H4 (cell line): ENCODE data around the gene SLC22A23. TPM values are rescaled to one million over a fixed set of nuclear protein-coding genes. Genes with fewer than 3 reads are reported as not detected.
A peak's percentile ranks its signal among the peaks of the same experiment; 100 is the strongest.

Experiments
- DNase-seq: peaks from one replicate; pipeline ENCODE4 v3.0.0-alpha.2; 2015; ENCODE audit warnings: low spot score
- total RNA-seq: library from RNA; depleted of rRNA; stranded (reverse); fragments of >200 nt; shearing (Covaris generic); gene quantifications from 2 replicates; pipeline ENCODE4 v1.2.3, GENCODE V29; 2014

Gene SLC22A23
- total RNA-seq, 1 experiment from 2014 or later: 1.9 TPM

DNA sequence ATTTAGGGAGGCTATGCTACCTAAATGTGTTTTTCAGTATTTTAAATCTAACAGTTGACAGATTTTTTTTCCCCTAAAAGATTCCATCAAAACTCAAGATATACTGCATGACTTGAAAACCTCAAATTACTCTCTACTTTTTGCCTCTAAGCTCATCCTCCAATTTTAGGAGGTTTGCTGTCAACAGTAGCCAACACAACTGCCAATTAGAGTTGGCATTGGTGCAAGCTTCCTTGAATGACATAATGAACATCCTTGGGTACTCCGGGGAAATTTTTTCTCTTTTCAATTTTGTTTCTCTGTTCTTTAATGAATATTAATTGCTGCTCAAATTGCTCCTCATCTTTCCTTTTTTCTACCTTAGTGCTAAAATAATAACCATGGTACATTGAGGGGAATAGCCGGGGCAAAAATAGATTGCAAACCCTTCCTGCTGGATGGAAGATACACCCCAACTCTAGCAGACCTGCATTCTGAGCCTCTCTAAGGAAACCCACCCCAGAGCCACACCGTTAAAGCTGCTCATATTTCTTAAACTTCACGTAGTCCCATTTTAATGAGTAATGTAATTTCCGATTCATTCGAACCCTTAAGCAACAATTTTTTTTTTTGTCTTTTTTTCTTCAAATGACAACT lies 34.3 kb downstream of the SLC22A23 start:
- DNase-seq: no peak

DNA sequence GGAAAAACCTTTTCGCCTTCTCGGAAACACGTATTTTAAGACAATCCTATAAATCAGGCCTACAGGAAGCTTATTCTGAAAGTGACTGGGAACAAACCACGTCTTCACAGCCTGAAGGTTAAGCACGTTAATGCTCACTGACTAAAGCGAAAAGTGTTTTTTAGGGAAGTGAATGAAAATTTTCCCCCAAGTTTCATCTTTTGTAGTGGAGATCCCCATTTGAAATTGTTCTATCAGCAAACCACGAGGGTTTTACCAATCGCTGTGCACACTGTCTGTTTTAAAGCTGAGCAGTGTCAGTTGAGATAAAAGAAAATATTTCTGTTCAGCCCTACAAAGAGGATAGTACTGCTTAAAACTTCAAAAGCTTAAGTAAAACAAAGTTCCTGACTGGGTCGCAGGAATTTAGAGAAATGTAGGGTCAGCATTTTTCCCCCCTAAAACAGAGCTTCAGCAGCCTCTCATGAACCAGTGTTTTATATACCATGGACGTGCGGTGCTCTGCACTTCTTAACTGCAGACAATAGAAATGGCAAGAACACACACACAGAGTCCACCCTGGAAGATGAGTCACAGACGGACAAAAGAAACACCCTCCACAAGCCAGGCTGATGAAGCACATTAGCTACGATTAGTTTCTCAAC lies 34.9 kb downstream of the SLC22A23 start:
- DNase-seq: no peak

GRCh38 chr6:3421143-3421542 lies 35.7 kb downstream of the SLC22A23 start:
- no peak for DNase-seq

DNA sequence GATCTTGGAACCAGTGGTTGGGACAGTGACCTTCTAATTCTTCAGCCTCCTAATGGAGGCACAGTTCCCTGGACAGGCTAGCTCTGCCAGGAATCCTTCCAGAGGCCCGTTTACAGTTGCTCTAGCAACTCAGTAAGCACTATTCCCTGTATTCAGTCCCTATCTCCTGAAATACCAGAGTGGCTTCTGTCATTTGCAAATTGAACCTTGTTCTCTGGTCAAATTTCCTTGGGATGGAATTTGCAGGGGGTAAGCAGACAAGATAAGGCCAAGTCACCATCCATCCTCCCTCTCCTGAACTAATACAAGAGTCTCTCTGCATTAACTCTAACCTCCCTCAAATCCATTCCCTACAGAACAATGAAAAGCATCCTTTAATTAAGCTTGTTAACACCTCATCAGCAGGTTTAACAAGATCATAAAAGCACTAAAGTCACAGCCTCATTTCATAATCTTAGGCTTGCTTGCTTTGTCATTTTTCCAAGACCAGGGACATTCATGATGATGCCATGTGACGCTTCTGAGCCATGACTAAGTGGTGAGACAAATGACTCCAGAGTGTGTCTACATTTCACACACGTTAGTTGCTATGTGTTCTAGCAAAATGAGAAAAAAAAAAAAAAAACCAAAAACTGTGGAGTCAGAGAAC lies 37.1 kb downstream of the SLC22A23 start:
- peak; percentile 47 for DNase-seq

DNA sequence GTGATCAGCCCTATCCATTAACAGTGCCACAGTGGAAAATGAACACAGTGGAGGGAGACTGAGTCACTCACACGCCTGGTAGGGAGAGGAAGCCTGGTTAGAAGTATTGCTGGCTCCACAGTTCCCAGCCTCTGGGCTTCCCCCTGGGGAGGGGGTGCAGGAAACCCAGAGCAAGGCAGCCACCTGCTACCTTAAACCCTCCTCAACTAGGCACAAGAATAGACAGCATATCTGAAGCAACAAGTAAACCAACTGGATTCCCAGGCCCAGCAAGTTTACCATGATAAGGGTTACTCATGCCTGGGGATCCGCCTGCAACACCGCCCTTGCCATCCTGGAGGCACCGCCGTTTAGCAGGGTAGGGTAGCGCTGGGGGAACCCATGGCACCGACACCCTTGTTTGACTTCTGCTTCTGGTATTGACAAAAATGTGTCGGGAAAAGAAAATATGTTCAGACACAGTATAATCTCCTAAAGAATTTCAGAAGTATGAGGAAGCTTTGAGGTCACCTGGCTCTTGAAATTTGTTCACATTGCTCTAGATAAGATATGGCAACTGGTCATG lies 38.3 kb downstream of the SLC22A23 start:
- no peak for DNase-seq

- DNase-seq: no peak
Observed at GRCh38 chr6:3417473-3417872, 39.4 kb downstream of the SLC22A23 start.

- no peak for DNase-seq
Observed at GRCh38 chr6:3415490-3415889, 41.4 kb downstream of the SLC22A23 start.

GRCh38 chr6:3415082-3415453 lies 41.8 kb downstream of the SLC22A23 start:
- DNase-seq: no peak

GRCh38 chr6:3414327-3415081 lies 42.3 kb downstream of the SLC22A23 start:
- peak; percentile 82 for DNase-seq

DNA sequence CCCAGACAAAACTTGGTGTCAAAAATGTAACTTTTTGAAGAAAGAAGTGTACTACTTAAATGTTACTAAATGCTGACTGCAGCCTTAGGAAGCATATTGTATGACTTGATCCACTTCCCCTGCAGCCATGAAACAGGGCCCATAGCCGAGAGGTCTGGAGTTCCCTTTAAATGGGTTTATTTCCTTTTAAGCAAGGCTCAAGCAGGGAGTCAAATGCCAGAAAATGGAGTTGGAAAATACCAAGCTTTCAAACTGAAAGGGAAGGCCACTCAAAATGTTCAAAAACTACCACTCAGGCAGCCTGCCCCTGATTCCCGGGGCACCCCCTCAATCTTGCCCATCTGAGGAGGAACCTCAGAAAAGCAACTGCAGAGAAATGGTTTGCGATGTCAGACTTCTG lies 43.3 kb downstream of the SLC22A23 start:
- DNase-seq: no peak

GRCh38 chr6:3412779-3413500 lies 43.9 kb downstream of the SLC22A23 start:
- DNase-seq: no peak

DNA sequence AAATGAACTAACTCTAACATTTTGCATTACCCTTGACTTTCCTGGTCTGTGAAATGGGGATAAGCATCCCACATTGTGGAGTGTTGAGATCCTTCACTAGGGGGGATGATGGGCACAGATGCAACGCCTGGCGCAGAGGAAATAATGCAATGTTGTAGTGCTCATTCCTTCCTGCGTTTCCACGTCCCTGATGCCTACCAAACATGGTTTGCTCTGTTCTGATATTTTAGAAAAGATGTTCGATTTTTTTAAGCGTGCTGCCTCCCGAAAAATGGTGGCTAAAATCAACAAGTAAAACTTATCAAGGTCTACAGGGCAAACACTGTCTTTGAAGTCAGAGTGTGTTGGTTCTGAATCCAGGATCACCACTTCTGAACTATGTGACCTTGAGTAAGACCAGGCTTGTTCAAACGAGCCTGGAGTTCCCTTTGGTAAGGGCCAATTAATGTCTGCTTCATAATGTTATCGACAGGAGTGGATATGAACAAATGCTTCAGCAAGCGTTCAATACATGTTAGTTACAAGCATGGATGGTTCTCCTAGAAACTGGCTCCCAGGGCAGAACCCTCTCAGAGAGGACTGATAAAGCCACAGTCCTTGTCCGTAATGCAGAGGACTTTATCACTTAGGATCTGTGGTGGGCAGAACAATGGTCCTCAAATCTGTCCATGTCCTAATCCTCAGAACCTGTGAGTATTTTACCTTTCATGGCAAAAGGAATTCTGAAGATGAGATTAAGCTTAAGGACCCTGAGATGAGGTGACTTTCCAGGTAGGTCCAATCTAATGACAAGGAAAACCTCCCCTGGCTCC lies 44.7 kb downstream of the SLC22A23 start:
- no peak for DNase-seq

DNA sequence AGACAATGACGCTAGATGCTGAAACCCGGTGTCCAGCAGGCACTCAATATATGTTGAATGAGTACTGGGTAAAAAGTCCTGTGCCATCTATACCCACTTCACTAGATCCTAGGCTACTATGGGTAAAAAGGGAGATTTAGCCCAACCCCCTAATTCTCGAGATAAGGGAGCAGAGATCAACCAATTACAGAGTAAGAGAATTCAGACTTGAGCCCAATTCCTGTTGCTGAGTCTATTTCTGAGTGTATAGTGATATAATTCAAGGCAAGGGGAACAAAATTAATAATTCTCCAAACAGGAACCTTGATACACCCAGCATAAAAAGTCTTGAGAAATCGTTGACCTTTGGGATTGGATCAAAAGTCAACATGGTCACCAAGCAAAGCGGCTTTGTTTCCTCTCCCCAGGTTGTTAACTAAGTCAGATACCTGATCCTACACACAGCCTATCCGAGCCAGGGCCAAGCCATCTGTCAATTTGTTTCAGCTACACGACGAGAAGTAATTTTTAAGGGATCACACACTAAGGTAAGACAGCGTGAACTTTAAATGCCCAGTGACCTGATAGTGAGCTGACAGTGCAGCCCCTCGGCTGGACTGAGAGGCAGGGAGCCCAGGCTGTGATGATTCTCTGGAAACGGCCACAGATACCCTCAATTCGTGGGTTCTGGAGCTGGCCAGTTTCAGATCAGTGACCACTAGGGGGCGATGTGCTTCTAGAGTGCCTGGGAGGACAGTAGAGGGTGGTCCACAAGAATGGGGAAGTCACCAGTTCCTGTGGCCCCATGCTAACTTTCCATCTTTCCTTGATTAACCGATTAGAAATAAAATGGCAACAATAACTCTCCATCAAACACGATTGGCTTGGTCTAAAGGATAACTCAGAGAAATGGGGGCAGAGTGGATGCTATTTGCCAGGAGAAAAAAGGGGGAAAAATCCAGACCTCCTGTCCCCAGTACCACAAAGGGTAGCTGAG lies 46.2 kb downstream of the SLC22A23 start:
- DNase-seq: peak; percentile 44

DNA sequence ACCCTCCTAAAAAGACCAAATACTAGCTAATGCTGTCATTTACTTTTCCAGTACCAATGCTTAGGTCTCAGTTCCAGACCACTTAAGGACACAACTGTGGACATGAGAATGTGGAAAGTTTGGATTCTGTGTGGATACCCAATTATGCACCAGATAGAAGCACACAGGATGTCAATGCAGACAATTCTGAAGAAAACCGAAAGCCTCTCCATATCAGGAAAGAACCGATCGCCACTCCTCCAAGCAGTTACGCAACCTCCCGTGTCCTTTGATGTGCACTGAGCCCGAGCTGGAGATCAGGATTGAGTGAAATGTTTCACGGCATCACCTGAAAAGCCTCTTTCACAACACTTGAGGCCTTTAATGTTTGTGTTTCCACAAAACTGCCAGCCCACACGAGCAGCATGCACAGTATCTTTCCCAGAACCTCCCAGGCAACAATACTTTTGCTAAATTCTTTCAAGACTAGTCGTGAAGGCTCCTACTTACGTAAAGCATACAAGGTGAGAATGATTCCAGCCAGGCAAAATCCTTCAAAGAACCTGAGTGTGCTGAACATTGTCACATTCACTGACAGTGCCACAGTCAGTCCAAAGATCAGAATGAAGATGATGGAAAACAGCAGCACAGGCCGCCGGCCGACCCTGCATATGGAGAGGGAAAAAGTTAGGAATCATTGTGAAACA lies 47.0 kb downstream of the SLC22A23 start:
- DNase-seq: no peak

DNA sequence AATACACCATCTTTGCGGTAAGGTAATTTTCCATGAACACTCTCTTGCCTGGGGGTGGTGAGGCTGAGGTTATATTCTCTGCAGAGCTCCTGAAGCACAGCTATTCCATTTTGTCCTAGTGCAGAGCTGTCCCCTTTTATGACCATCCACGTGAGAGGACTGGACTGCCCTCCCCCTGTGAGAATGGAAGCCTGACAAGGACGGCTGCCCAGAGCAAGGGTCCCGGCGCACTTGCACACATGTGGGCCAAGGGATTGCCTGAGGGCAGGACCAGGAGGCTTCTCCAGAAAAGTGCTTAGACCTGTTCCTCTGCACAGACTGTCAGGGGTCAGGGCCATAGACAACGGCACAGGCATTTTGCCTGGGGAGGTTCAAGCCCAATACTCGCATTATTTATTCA lies 48.2 kb downstream of the SLC22A23 start:
- no peak for DNase-seq

DNA sequence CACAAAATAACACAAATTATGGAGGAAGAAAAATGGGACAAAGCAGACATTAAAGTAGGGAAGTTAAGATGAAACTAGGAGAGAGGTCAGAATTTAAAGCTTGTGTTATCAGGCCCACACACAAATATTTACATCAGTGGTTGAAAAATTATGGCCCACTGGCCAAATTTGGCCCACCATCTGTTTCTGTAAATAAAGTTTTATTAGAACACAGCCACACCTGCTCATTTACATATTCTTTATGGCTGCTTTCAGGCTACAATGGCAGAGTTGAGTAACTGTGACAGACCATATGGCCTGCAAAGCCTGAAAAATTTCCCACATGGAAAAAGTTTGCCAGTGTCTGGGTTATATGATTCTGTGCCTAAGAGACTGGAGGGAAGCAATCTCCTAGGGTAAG lies 49.0 kb downstream of the SLC22A23 start:
- no peak for DNase-seq

DNA sequence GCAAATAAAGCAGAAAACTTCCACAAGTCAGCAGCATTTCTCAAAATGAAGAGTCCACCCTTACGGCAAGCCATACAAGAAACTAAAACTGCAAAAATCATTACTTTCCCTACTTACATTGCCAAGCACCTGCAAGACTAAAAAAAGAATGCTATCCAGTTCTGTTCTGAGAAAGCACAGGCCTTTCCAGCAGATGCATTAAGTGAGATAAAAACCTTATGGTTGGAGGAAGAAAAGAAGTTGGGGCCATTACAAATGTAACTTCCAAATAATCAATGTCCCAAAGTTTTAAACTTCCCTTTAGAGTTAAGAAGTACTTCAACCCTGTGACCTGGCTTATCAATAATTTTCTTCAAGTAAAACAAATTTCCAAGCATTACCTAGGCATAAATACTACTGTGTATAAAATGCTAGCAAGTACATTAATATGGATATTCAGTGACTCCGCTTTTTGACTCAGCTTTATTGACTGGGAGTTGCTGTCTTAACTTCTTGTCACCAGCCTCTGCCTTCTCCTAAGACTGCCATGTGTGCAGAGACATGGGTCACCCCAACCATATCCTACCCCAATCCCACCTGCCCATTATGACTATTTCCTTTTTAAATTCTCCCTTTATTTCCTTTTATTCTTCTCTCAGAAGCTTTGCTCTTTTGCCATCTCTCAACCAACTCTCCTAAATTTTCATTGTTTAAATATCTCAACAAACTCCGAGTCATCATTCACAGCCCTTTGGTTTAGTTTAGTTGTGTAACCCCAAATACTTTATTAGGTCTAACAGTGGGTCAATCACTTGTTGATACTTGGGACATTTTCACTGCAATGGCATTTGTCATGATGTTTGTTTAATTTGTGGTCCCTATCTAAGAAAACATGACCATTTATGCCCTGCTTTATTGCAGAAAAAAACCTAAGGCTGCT lies 49.7 kb downstream of the SLC22A23 start:
- DNase-seq: no peak

DNA sequence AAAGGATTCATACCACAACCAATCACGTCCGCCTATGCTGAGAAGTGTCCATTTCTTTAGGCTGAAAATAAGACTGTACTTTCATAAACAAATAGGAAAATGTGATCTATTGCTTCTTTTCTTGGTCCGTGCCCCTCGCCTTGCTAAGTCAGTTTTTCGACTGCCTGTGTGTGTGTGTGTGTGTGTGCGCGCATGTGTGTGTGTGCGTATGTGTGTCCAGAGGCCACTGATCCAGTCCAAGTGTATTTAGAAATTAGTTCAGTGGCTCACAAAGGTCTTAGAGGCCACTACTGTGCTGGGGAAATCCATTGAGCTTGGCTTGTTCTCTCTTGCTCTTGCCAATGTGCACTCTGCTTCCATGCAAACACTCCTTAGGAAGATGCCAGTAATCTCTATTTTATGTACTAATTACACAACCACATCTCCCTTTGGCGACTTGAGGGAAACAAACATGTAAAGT lies 50.5 kb downstream of the SLC22A23 start:
- no peak for DNase-seq
